Measurements from ENCODE around the gene CERS6.
A peak's percentile ranks its signal among the peaks of the same experiment; 100 is the strongest.

The CERS6 gene

DNA sequence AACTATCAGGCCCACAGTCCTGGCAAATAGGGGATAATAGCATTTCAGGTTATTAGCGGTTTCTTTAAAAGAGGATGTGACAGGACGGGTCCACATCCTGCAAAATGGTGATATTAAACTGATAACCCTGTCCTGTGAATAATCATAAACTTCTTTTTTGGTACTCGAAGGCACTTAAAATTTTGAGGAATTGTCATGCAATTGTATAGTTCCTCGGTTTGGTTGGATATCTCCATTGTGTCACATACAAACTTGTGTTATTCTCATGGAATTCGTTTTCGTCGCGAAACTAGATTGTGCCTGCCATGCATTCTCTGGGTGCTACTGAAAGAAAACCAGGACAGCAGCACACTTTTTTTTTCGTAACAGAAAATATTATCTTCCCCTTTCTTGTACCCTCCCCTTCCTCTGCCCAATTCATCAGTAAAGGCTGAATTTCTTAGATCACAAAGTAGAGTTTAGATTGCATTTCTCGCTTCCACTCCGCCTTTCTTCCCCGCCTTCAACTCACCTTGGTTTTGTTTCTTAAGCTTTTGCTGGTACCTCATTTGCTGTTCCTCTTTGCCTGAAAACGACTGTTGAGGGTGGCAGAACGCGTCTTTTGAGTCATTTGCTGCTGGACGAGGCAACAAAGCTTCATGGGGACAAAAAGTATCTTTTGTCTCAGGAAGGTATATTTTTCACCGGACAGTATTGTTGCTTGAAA lies 1.3 kb downstream of the CERS6 start:
- Mint-ChIP-seq H3K9me3 (no peaks in the 10 kb centered on the region), H3K27ac (no peak overlapping the region), H3K27me3 (no peaks in the 10 kb centered on the region), H3K4me1 (no peaks in the 10 kb centered on the region), H3K36me3 (no peaks in the 10 kb centered on the region), H3K4me3 (peak overlapping the region; percentile 73)
- ATAC-seq, result no peak

- Mint-ChIP-seq H3K4me1 (no peaks in the 10 kb centered on the region), H3K9me3 (no peaks in the 10 kb centered on the region), H3K27me3 (no peaks in the 10 kb centered on the region), H3K4me3 (no peak overlapping the region), H3K36me3 (no peaks in the 10 kb centered on the region), H3K27ac (no peak overlapping the region)
- ATAC-seq, result no peak
Measured at GRCh38 chr2:168458139-168458538, 2.1 kb downstream of the CERS6 start.

DNA sequence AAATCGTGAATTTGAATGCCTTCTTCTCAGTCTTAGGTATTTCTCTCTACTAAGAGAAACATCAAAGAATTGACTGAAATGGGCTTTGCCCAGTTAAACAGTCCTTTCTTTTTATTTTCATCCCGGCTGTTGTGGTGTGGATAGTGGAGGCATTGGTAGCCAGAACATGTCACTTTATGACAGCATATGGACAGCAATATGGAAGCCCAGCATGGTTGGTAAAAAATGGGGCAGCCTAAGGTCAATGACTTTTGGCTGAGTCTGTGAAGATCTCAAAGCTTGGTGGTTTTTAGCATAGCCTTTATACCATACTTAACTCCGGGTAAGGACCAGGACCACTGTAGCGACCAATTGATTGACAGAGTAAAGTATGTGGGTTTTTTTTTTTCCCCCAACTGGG lies 3.2 kb downstream of the CERS6 start:
- no peak overlapping the region for H3K27ac Mint-ChIP-seq
- no peaks in the 10 kb centered on the region for H3K27me3 Mint-ChIP-seq
- H3K36me3 Mint-ChIP-seq, result no peaks in the 10 kb centered on the region
- no peaks in the 10 kb centered on the region for H3K4me1 Mint-ChIP-seq
- no peaks in the 10 kb centered on the region for H3K9me3 Mint-ChIP-seq
- ATAC-seq, result no peak
- H3K4me3 Mint-ChIP-seq, result no peak overlapping the region

DNA sequence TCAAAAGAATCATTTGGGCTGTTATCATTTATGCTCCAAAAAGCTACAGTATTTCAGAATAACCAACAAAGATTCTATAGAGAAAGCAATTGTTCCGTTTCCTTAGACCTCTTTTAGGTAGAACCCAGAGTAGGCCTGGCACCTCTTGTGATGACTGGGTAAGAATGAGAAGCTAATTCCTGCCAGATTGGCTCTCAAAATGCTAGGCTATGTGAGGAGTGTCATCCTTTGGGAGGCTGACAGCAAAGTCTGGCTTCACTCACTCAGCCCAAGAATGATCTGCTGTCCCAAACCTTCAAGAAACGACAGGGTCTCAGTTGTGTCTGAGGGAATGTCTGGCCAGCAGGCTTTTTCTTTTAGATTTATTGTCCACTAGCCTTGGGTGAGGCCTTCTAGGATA lies 4.5 kb downstream of the CERS6 start:
- H3K9me3 Mint-ChIP-seq, result no peaks in the 10 kb centered on the region
- H3K27me3 Mint-ChIP-seq, result no peaks in the 10 kb centered on the region
- no peak overlapping the region for H3K27ac Mint-ChIP-seq
- no peaks in the 10 kb centered on the region for H3K4me1 Mint-ChIP-seq
- H3K36me3 Mint-ChIP-seq, result no peaks in the 10 kb centered on the region
- H3K4me3 Mint-ChIP-seq, result no peak overlapping the region
- ATAC-seq, result no peak

- no peak overlapping the region for H3K4me3 Mint-ChIP-seq
- H3K36me3 Mint-ChIP-seq, result no peaks in the 10 kb centered on the region
- H3K4me1 Mint-ChIP-seq, result peaks cover 7% of the 10 kb centered on the region
- H3K9me3 Mint-ChIP-seq, result no peaks in the 10 kb centered on the region
- H3K27me3 Mint-ChIP-seq, result no peaks in the 10 kb centered on the region
- no peak for ATAC-seq
- no peak overlapping the region for H3K27ac Mint-ChIP-seq
Measured at GRCh38 chr2:168461178-168461941, 5.3 kb downstream of the CERS6 start.

GRCh38 chr2:168461942-168462331 lies 5.9 kb downstream of the CERS6 start:
- no peaks in the 10 kb centered on the region for H3K9me3 Mint-ChIP-seq
- no peak overlapping the region for H3K27ac Mint-ChIP-seq
- peaks cover 12% of the 10 kb centered on the region for H3K4me1 Mint-ChIP-seq

GRCh38 chr2:168462543-168463045 lies 6.5 kb downstream of the CERS6 start:
- Mint-ChIP-seq H3K36me3 (no peaks in the 10 kb centered on the region), H3K27me3 (no peaks in the 10 kb centered on the region), H3K4me1 (peaks cover 18% of the 10 kb centered on the region), H3K27ac (no peak overlapping the region), H3K4me3 (no peak overlapping the region), H3K9me3 (no peaks in the 10 kb centered on the region)
- ATAC-seq, result no peak

More at GRCh38 chr2:168461942-168462331, 5.9 kb downstream of the CERS6 start:
- Mint-ChIP-seq H3K4me3 (no peak overlapping the region), H3K27me3 (no peaks in the 10 kb centered on the region), H3K36me3 (no peaks in the 10 kb centered on the region)
- no peak for ATAC-seq

- no peak overlapping the region for H3K4me3 Mint-ChIP-seq
- peaks cover 26% of the 10 kb centered on the region for H3K4me1 Mint-ChIP-seq
- no peak overlapping the region for H3K27ac Mint-ChIP-seq
- H3K27me3 Mint-ChIP-seq, result no peaks in the 10 kb centered on the region
- no peak for ATAC-seq
- no peaks in the 10 kb centered on the region for H3K36me3 Mint-ChIP-seq
- H3K9me3 Mint-ChIP-seq, result no peaks in the 10 kb centered on the region
Measured at GRCh38 chr2:168465594-168465993, 9.5 kb downstream of the CERS6 start.

DNA sequence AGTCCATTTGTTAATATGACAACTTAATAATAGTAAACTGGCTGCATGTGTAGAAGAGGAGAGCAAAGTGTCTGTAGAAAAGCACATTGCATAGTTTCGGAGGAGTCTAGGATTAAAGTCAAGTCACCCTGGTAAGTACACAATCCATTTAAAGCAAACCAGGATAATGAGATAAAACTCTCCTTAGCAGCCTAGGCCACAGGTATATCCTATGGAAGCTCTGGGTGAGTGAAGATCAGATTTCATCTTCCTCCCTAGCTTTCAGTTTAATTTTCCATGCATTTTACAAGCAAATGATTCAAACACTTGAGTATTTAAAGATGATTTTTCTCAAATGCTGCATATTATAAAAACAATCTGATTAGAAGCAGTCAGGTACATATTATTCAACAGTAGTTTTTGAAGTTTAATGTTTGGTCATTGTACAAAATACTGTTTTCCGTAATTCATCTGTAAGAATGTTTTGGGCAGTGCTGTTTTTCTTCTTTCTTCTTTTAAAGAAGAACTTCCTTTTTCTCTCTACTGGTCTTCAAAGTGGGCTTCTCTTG lies 10.2 kb downstream of the CERS6 start:
- Mint-ChIP-seq H3K27me3 (no peaks in the 10 kb centered on the region), H3K4me1 (peaks cover 26% of the 10 kb centered on the region), H3K27ac (no peak overlapping the region), H3K4me3 (no peak overlapping the region), H3K9me3 (no peaks in the 10 kb centered on the region), H3K36me3 (no peaks in the 10 kb centered on the region)
- ATAC-seq, result no peak

DNA sequence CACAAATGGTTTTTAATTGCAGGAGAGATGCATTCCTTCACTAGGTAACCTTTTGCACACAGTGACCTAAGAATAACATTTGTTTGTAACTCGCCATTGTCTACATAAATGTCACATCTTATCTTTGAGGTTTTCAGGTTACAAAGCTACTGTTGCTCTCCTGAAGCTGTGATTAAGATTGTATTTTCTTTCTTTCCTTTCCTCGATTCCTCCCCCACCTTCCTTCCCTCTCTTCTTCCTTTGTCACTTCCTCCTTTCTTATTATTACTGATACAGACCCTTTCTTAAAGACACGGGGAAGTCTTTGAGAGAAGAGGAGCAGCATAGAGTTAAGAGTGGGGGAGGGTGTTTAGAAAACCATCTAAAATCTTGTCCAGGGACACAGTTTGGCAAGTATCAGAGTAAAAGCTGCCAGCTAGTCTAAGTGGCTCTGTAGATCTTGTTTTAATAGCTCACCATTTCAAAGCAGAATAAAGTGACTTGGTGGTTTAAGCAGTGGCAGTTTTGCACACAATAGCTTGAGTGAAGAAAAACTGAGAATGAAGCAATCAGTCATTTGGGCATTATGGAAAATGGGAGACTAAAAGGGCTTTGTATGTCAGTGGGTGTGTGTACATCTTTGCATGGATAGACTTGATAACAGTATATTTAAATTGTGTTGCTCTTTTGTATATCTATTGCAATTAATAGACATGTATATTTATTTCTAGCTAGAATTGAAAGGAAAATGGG lies 10.9 kb downstream of the CERS6 start:
- no peaks in the 10 kb centered on the region for H3K36me3 Mint-ChIP-seq
- no peaks in the 10 kb centered on the region for H3K27me3 Mint-ChIP-seq
- no peak overlapping the region for H3K4me3 Mint-ChIP-seq
- no peaks in the 10 kb centered on the region for H3K9me3 Mint-ChIP-seq
- ATAC-seq, result no peak
- H3K27ac Mint-ChIP-seq, result no peak overlapping the region
- H3K4me1 Mint-ChIP-seq, result peaks cover 26% of the 10 kb centered on the region

DNA sequence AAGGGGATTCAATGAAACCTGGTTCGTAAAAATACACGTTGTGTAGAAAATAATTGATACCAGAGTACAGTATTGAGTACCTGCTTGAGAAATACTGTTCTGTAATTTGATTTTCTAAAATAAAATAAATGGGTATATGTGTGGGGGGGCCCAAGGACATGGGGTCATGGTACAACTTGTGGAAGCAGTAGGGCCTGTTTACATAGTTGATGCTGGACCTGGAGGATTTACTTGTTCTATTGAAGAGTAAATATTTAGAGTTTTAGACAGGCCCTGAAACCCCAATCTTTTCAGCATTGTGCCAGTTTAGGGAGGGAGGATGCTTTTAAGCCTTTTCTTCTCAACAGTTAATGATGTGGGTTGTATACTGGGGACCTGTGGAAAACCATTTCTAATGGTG lies 11.7 kb downstream of the CERS6 start:
- Mint-ChIP-seq H3K27ac (no peak overlapping the region), H3K27me3 (no peaks in the 10 kb centered on the region), H3K4me1 (peaks cover 26% of the 10 kb centered on the region), H3K4me3 (no peak overlapping the region), H3K9me3 (no peaks in the 10 kb centered on the region), H3K36me3 (no peaks in the 10 kb centered on the region)
- ATAC-seq, result no peak

DNA sequence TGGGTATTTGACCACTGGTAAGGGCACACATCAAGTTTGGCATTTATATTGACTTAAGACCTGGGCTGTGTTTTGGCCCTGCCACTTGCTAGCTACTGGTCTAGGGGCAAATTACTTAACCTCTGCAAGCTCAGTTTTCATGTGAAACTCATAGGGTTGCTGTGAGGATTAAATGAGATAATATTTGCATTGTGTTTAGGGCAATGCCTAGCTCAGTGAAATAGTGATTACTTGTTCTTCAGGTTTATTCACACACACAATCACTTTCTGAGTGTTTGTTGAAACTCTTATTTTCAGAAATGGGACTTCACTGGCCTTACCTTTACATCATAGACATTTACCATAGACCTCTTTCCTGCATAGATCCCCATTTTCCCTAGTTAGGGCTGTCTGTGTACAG lies 12.3 kb downstream of the CERS6 start:
- Mint-ChIP-seq H3K27ac (no peak overlapping the region), H3K4me3 (no peak overlapping the region), H3K9me3 (no peaks in the 10 kb centered on the region), H3K4me1 (peaks cover 26% of the 10 kb centered on the region), H3K27me3 (no peaks in the 10 kb centered on the region), H3K36me3 (no peaks in the 10 kb centered on the region)
- ATAC-seq, result no peak

DNA sequence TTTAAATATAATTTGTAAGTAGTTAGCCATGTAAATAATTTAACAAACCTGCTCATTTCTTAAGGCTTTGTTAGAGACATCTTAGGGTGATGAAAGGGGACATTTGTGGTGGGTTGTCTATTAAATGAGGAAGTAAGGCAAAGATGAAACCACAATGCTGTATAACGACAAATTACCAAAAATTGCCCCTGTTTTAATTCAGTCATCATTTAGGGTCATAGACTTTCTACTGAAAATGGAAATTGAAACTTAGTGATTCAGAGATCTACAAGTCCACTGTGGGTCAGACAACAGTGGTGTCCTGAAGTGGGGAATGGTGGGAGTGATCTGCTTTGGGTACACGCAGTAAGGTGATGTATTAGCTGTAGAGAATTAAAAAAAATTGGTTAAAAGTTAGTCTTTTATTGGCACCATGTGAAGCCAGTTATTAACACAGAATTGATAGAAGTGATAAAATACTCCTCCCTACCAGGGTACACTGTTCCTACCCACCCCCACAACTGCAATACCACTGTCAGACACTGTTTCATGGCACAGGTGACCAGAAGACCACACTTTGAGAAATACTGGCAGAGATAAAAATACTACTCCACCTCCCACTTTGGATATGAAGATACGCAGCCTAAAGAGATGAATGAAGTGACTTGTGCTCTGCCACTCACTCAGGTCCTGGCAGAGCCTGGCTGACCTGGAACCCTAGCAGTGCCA lies 13.4 kb downstream of the CERS6 start:
- ATAC-seq, result peak; percentile 34
- Mint-ChIP-seq H3K27me3 (no peaks in the 10 kb centered on the region), H3K27ac (no peak overlapping the region), H3K4me3 (no peak overlapping the region), H3K9me3 (no peaks in the 10 kb centered on the region), H3K36me3 (no peaks in the 10 kb centered on the region), H3K4me1 (peaks cover 26% of the 10 kb centered on the region)

- Mint-ChIP-seq H3K27me3 (no peaks in the 10 kb centered on the region), H3K4me1 (peaks cover 26% of the 10 kb centered on the region), H3K4me3 (no peak overlapping the region), H3K27ac (no peak overlapping the region), H3K36me3 (no peaks in the 10 kb centered on the region), H3K9me3 (no peaks in the 10 kb centered on the region)
- ATAC-seq, result no peak
Measured at GRCh38 chr2:168470320-168471162, 14.5 kb downstream of the CERS6 start.
